Hippocampal formation (tissue), 2 donors: ENCODE results near the gene INAVA.

Experiments
- DNase-seq, 2 donors: peaks; one replicate each; lab custom pipeline; 2025; lab: John Stamatoyannopoulos, UW

Gene INAVA

GRCh38 chr1:200894712-200895442 lies at the start of gene INAVA:
Gene INAVA, plus strand, starts transcription at chr1:200894900. Its CDS starts 3,501 bp downstream, at chr1:200898401.
- DNase-seq = no peak

- no peak for DNase-seq
These were observed 49.3 kb upstream of the INAVA start for GRCh38 chr1:200845360-200845759.

- no peak for DNase-seq
These were observed 48.3 kb upstream of the INAVA start for GRCh38 chr1:200846398-200846797.

- DNase-seq = no peak
These were observed 45.3 kb upstream of the INAVA start for GRCh38 chr1:200849430-200849829.

GRCh38 chr1:200850554-200850953 lies 44.1 kb upstream of the INAVA start:
- DNase-seq = no peak

GRCh38 chr1:200856716-200857357 lies 37.9 kb upstream of the INAVA start:
- no peak for DNase-seq

- no peak for DNase-seq
These were observed 36.9 kb upstream of the INAVA start for GRCh38 chr1:200857804-200858203.

- DNase-seq = no peak
These were observed 32.6 kb upstream of the INAVA start for GRCh38 chr1:200861937-200862647.

- DNase-seq = no peak
These were observed 31.8 kb upstream of the INAVA start for GRCh38 chr1:200862713-200863415.

GRCh38 chr1:200866116-200866515 lies 28.6 kb upstream of the INAVA start:
- no peak for DNase-seq

- DNase-seq = no peak
These were observed 28.2 kb upstream of the INAVA start for GRCh38 chr1:200866521-200866920.

- DNase-seq = no peak
These were observed 27.5 kb upstream of the INAVA start for GRCh38 chr1:200867018-200867811.

GRCh38 chr1:200869376-200869752 lies 25.3 kb upstream of the INAVA start:
- no peak for DNase-seq

- no peak for DNase-seq
These were observed 24.8 kb upstream of the INAVA start for GRCh38 chr1:200869753-200870391.

- no peak for DNase-seq
These were observed 22.1 kb upstream of the INAVA start, which contains the start of gene GPR25 for GRCh38 chr1:200872446-200873115. Gene GPR25, plus strand, starts transcription at chr1:200872981. Its CDS starts 57 bp downstream, at chr1:200873038.

GRCh38 chr1:200873116-200873670 lies 21.5 kb upstream of the INAVA start:
- DNase-seq = no peak

- no peak for DNase-seq
These were observed 20.9 kb upstream of the INAVA start for GRCh38 chr1:200873671-200874397.

GRCh38 chr1:200874694-200875093 lies 20.0 kb upstream of the INAVA start:
- no peak for DNase-seq

- DNase-seq = no peak
These were observed 19.3 kb upstream of the INAVA start for GRCh38 chr1:200875416-200875815.
